GM19035 (cell line): ENCODE data around the gene POPDC2.
"Not testable (repeated sequence)": the region's sequence is repeated elsewhere in the genome, so short reads cannot be mapped to it uniquely, and the experiment has no call there.

ENCODE experiments used
- ATAC-seq: cut with Tn5 transposase; IDR thresholded peaks from one replicate; pipeline ENCODE4 v1.9.1; 2021; ENCODE audit not compliant: unreplicated experiment

Gene POPDC2

GRCh38 chr3:119660474-119661440, at the start of gene POPDC2:
Gene POPDC2, minus strand, starts transcription at chr3:119660589. Its CDS starts 166 bp downstream, at chr3:119660423.
- no peak for ATAC-seq

GRCh38 chr3:119703820-119704531, 43.6 kb upstream of the POPDC2 start:
- no peak for ATAC-seq

GRCh38 chr3:119702530-119703527, 42.4 kb upstream of the POPDC2 start, which contains the start of gene CFAP91:
Gene CFAP91, plus strand, starts transcription at chr3:119703022. Its CDS starts 77 bp downstream, at chr3:119703099.
- ATAC-seq: peak; percentile 83

- ATAC-seq: peak; percentile 21
These were observed 40.7 kb upstream of the POPDC2 start for GRCh38 chr3:119700920-119701734.

- ATAC-seq: peak; percentile 42
These were observed 40.0 kb upstream of the POPDC2 start for GRCh38 chr3:119700269-119700919.

- peak; percentile 46 for ATAC-seq
These were observed 37.0 kb upstream of the POPDC2 start for GRCh38 chr3:119697394-119697793.

- ATAC-seq: no peak
These were observed 35.1 kb upstream of the POPDC2 start for GRCh38 chr3:119695480-119695879.

GRCh38 chr3:119690043-119690656, 29.8 kb upstream of the POPDC2 start:
- ATAC-seq: no peak

GRCh38 chr3:119683421-119683820, 23.0 kb upstream of the POPDC2 start:
- no peak for ATAC-seq

GRCh38 chr3:119681279-119681678, 20.9 kb upstream of the POPDC2 start:
- ATAC-seq: no peak

- ATAC-seq: no peak
These were observed 19.5 kb upstream of the POPDC2 start for GRCh38 chr3:119679874-119680273.

GRCh38 chr3:119678209-119678608, 17.8 kb upstream of the POPDC2 start:
- not testable (repeated sequence) for ATAC-seq

- no peak for ATAC-seq
These were observed 17.2 kb upstream of the POPDC2 start for GRCh38 chr3:119677641-119677934.

- peak; percentile 87 for ATAC-seq
These were observed 16.6 kb upstream of the POPDC2 start, which contains the start of gene COX17 for GRCh38 chr3:119676771-119677640. Gene COX17, minus strand, starts transcription at chr3:119677406. Its CDS starts 96 bp downstream, at chr3:119677310.

- no peak for ATAC-seq
These were observed 15.6 kb upstream of the POPDC2 start for GRCh38 chr3:119676020-119676419.

GRCh38 chr3:119675188-119675874, 14.9 kb upstream of the POPDC2 start:
- no peak for ATAC-seq

GRCh38 chr3:119673875-119674274, 13.5 kb upstream of the POPDC2 start:
- no peak for ATAC-seq
